Kidney (tissue), 14 donors: ENCODE results near the gene RIN3. TPM values are rescaled to one million over a fixed set of nuclear protein-coding genes. Genes with fewer than 3 reads are reported as not detected.

Experiments
- DNase-seq, 5 donors: peaks; one replicate each; pipeline ENCODE4 v3.0.0-alpha.2; 2013 to 2020
- FAIRE-seq: peaks from 2 replicates; lab custom pipeline; 2012; peaks lifted over from hg19 to GRCh38; lab: Jason Lieb, UNC
- H3K27ac ChIP-seq, 2 donors: one replicate each; pipeline ENCODE4 v1.7.0; 2013; ENCODE audit warnings: low read depth in 2 of 2, low read length in 2 of 2, inconsistent platforms in 1 of 2
- H3K27me3 ChIP-seq: one replicate; pipeline ENCODE4 v1.7.1; 2013; ENCODE audit warnings: low read length, inconsistent platforms; ENCODE audit not compliant: control insufficient read depth, insufficient read depth
- H3K36me3 ChIP-seq, 3 donors: one replicate each; pipeline versions ENCODE4 v1.7.0 to v1.7.1; 2013; ENCODE audit warnings: low read length in 3 of 3, control low read depth in 1 of 3, inconsistent platforms in 1 of 3; ENCODE audit not compliant: insufficient read depth in 3 of 3, control insufficient read depth in 2 of 3
- H3K4me1 ChIP-seq, 3 donors: one replicate each; pipeline versions ENCODE4 v1.7.0 to v1.7.1; 2013; ENCODE audit warnings: low read length in 3 of 3, inconsistent platforms in 1 of 3, low read depth in 1 of 3; ENCODE audit not compliant: control insufficient read depth in 2 of 3, insufficient read depth in 2 of 3
- H3K4me3 ChIP-seq, 3 donors: one replicate each; pipeline versions ENCODE4 v1.7.0 to v1.8.1; 2013; ENCODE audit warnings: low read length in 3 of 3, control low read depth in 1 of 3, inconsistent platforms in 1 of 3
- H3K9ac ChIP-seq, 3 donors: one replicate each; pipeline versions ENCODE4 v1.7.0 to v1.7.1; 2013; ENCODE audit warnings: low read length in 3 of 3, control low read depth in 1 of 3, inconsistent platforms in 1 of 3
- H3K9me3 ChIP-seq, 3 donors: one replicate each; pipeline versions ENCODE4 v1.7.0 to v1.7.1; 2013; ENCODE audit warnings: low read length in 3 of 3, control low read depth in 1 of 3, inconsistent platforms in 1 of 3; ENCODE audit not compliant: control insufficient read depth in 2 of 3, insufficient read depth in 1 of 3
- intact Hi-C: fragments of 100-400 bp; cut with DNase I; formaldehyde crosslinking; loops from one replicate; pipeline ENCODE4 v1.11.1; 2022
- polyA plus RNA-seq: library from polyadenylated mRNA; stranded (reverse); fragments of 350-450 nt; fragmentation: Illumina TruSeq; extraction: RNeasy Lipid Tissue Mini Kit (QIAGEN cat#74804); gene quantifications from one replicate; pipeline ENCODE4 v1.2.3, GENCODE V29; 2014; ENCODE audit warnings: low read depth, low replicate concordance; ENCODE audit not compliant: insufficient read depth
- total RNA-seq: library from RNA; stranded (reverse); fragmentation: NEBNext Ultra II Directional; extraction: Animal tissue kit (Norgen Biotek cat#: 25700); gene quantifications from one replicate; pipeline ENCODE4 v1.2.1, GENCODE V29; 2021
- TF ChIP-seq, protein P1 (sequence below): IDR thresholded peaks from 3 replicates; pipeline ENCODE4 v1.5.1; 2012; ENCODE audit warnings: mild to moderate bottlenecking, moderate library complexity, borderline replicate concordance; ENCODE audit not compliant: insufficient read depth; ENCODE audit errors: extremely low read depth
- donor health status: control.
- donor health status: control.
- donor health status: control.
- donor health status: control.
- donor health status: control.
- donor health status: DM: yes; HTN: yes; CAD: no.
- donor health status: Normal renal cell carcinoma (clear cell type).

The RIN3 gene
- total and polyA plus RNA-seq, 2 donors from 2014 or later = 7.1 to 30.4 TPM

DNA sequence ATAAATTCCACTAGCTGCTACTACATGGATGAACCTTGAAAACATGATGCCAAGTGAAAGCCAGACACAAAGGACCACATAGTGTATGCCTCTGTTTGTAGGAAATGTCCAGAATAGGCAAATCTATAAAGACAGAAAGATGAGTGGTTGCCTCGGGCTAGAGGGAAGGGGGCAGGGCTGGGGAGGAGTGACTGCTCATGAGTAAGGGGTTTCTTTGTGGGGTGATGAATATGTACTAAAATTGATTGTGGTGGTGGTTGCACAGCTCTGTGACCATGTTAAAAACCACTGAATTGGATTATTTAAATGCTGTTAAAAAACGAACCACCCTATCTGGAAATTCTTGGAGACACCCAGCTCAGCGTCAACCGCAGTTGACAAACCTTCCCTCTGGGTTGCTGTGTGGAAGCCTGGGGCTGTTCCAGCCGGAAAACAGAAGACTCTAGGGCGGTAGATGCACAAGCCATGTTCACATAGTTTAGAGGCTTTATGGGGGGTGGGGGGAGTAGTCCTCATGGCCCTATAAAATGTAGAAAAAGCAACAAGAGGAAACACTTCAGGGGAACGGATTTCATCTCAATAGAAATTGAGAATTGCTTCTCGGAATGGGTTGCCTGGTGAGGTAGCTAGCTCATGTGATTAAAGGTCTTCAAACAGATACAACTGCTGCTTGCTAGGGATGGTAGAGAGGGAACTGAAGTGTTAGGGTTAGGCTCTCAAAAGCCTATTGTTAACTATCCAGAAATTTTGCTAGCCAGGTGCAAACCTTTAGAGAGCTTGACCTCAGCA, 29.4 kb downstream of the RIN3 start:
- Histone ChIP-seq H3K4me1 (peaks cover 0 to 25% (median 22%) of the 10 kb centered on the region in 3 donors), H3K27me3 (no peaks in the 10 kb centered on the region), H3K9ac (no peak overlapping the region), H3K36me3 (no peaks in the 10 kb centered on the region), H3K4me3 (no peak overlapping the region), H3K27ac (no peak overlapping the region), H3K9me3 (no peaks in the 10 kb centered on the region)
- FAIRE-seq (no peak), DNase-seq (no peak)
- intact Hi-C loops = no loop called here
- TF ChIP-seq, protein P1, sequence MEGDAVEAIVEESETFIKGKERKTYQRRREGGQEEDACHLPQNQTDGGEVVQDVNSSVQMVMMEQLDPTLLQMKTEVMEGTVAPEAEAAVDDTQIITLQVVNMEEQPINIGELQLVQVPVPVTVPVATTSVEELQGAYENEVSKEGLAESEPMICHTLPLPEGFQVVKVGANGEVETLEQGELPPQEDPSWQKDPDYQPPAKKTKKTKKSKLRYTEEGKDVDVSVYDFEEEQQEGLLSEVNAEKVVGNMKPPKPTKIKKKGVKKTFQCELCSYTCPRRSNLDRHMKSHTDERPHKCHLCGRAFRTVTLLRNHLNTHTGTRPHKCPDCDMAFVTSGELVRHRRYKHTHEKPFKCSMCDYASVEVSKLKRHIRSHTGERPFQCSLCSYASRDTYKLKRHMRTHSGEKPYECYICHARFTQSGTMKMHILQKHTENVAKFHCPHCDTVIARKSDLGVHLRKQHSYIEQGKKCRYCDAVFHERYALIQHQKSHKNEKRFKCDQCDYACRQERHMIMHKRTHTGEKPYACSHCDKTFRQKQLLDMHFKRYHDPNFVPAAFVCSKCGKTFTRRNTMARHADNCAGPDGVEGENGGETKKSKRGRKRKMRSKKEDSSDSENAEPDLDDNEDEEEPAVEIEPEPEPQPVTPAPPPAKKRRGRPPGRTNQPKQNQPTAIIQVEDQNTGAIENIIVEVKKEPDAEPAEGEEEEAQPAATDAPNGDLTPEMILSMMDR = no peak

DNA sequence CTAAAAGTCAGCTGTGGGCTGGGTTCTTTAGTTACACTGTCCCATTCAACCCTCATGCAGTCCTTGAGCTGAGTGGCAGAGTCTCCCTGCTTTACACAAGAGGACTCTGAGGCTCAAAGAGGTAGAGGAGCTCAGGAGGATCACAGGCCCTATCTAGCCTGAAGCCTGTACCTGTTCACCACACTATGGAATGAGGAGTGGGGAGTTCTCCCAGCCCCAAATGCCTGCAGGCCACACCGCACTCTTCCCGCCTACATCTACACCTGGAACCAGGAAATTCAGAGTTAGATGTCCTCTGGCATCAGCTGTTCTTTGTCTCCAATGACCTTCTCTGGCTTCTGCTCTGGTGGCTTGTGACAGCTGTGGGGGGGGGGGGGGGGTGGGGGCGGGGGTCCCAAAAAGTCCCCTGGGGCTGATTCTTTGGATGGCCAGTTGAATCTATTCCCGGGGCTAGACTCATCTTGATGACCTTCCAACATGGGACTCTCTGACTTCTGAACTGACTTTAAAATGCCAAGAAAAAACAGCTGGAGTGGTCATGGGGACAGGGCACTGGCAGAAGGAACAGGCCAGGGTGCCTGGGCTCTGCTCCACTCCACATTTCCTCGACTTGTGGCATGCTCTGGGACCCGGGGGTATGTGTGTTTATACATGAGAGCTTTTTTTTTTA, 30.6 kb downstream of the RIN3 start:
- intact Hi-C loops = no loop called here
- Histone ChIP-seq H3K9me3 (no peaks in the 10 kb centered on the region), H3K27me3 (no peaks in the 10 kb centered on the region), H3K36me3 (no peaks in the 10 kb centered on the region), H3K4me1 (peaks cover 0 to 20% (median 19%) of the 10 kb centered on the region in 3 donors), H3K4me3 (no peak overlapping the region), H3K27ac (no peak overlapping the region), H3K9ac (no peak overlapping the region)
- DNase-seq = no peak
- FAIRE-seq = no peak
- TF ChIP-seq, protein P1 = no peak

DNA sequence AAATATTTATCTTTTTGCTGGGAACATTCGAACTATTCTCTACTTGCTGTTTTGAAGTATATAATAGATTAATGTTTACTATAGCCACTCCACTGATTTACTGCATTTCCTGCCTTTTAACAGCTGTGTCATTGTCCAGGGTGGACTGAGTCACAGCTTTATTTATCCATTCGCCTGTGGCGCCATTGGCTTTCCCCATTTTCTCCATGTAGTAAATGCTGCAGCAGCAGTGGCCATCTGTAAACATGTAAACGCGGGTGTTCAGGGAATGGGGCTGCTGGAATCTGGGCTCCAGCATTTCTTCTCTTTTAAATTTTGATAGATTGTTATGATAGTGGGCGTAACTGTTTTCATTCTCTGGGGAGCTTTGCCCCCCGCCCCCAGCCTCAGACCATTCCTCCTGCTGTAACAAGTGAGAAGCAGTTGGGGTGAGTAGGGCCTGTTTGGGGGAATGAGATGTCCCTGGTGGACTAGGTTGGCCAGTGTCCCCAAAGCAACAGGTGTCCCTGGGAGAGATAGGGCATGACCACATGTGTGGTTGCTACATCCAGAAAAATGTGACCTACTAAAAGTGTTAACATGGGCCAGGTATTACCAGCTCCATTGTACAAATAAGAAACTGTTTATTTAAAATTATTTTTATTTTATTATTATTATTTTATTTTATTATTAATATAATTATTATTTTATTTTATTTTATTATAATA, 32.9 kb downstream of the RIN3 start:
- intact Hi-C loops = no loop called here
- Histone ChIP-seq H3K4me3 (no peak overlapping the region), H3K36me3 (no peaks in the 10 kb centered on the region), H3K27ac (no peak overlapping the region), H3K9ac (no peak overlapping the region), H3K27me3 (no peaks in the 10 kb centered on the region), H3K9me3 (no peaks in the 10 kb centered on the region), H3K4me1 (no peaks in the 10 kb centered on the region)
- TF ChIP-seq, protein P1 = no peak
- DNase-seq (peak in 2 of 5 donors; percentile 12 to 36), FAIRE-seq (no peak)
